ENCODE measurements around the gene PIGS. TPM values are rescaled to one million over a fixed set of nuclear protein-coding genes. Genes with fewer than 3 reads are reported as not detected.

Gene PIGS
- total and polyA plus RNA-seq, 2 donors (not counting 3 experiments of a cell fraction or from before 2014, with no cell fraction given): 71.3 to 110 TPM

DNA sequence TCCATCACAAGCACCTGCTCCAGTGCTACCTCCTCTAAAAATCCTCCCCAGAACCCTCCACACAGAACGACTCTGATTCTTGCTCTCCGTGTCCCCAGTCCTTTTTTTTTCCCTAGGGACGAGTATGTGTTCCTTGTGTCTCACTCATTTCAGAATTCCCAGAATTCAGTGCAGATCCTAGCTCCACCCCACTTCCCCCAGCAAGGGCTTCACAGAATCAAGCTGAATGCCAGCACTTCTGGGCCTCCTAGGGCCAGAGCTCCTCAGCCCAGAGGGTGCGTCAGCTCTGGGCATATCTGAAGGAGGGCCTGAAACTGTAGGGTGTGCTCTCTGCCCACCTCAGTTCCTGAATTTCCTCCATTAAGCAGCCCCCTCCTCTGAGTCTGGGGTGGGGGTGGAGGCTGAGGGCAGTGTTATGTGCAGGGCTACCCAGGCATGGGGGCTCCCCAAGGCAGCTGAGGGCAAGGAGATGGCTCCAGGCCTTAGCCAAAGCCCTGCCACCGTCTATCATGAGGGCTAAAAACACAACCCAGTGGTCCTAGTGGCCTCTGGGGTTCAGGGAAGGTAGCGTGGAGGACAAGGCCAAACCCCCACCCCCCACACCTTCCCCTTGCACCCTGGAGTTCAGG lies 25.4 kb downstream of the PIGS start:
- dilution Hi-C loops (cut with MboI; ENCODE audit: extremely low pct_ligation_motif_present, low sequenced_read_pairs): no loop called here
- POLR2A ChIA-PET: interaction anchor here (1.0 kb wide), 1 partner anchor 25 kb away, joined by 5 read pairs; the partner anchor contains the start of gene PIGS
- Histone ChIP-seq H3K9ac (replicated peaks; ENCODE audit: extremely low read depth, insufficient read depth, low read length) (no peak overlapping the region), H3K4me1 (ENCODE audit: control insufficient read depth, extremely low read depth, insufficient read depth, low read length) (no peaks in the 10 kb centered on the region), H3K9me1 (replicated peaks; ENCODE audit: control insufficient read depth, extremely low read depth, insufficient read depth, low read length) (no peaks in the 10 kb centered on the region), H2AFZ (ENCODE audit: low read depth, low read length) (no peak overlapping the region), H3K36me3 (ENCODE audit: control insufficient read depth in 2 of 2, extremely low read depth in 1 of 2, insufficient read depth in 2 of 2, low read length in 2 of 2) (peaks cover 0 to 10% of the 10 kb centered on the region in 2 experiments), H3K27ac (ENCODE audit: insufficient read depth, low read depth, low read length) (no peak overlapping the region), H3K4me3 (replicated peaks in 1 of 3; ENCODE audit: insufficient read depth in 1 of 3, low read depth in 1 of 3, low read length in 3 of 3) (no peak overlapping the region), H4K20me1 (replicated peaks; ENCODE audit: control insufficient read depth, extremely low read depth, insufficient read depth, low read length) (no peaks in the 10 kb centered on the region), H3K9me3 (replicated peaks; ENCODE audit: control insufficient read depth, insufficient read depth, low read length) (no peaks in the 10 kb centered on the region), H3K4me2 (ENCODE audit: insufficient read depth, low read length) (no peak overlapping the region), H3K27me3 (ENCODE audit: control insufficient read depth in 2 of 2, insufficient read depth in 2 of 2, low read length in 2 of 2) (no peaks in the 10 kb centered on the region), H3K79me2 (ENCODE audit: control insufficient read depth, insufficient read depth, low read length) (no peaks in the 10 kb centered on the region)
- no TSS peak for BruUV-seq (replicated peaks)
- FAIRE-seq: no peak
- no peak for DNase-seq (ENCODE audit: low read depth, low spot score)
- TF ChIP-seq POLR2A (IDR thresholded peaks at IDR 0.05; ENCODE audit: low read depth, low read length) (no peak), GATA2 (IDR thresholded peaks at IDR 0.05; ENCODE audit: insufficient read depth, insufficient read length, low read depth, low read length) (no peak), MYC (IDR thresholded peaks at IDR 0.05; ENCODE audit: low read depth, low read length) (no peak), JUN (IDR thresholded peaks at IDR 0.05; ENCODE audit: borderline replicate concordance, insufficient read depth, insufficient read length, low read depth) (no peak)
- intact Hi-C loops (cut with micrococcal nuclease): no loop called here
- CTCF ChIA-PET: interaction anchor here (0.6 to 3.9 kb wide), 5 partner anchors 11 to 67 kb away, joined by 3 to 16 read pairs (median 5); partner anchors contain the start of gene PIGS

DNA sequence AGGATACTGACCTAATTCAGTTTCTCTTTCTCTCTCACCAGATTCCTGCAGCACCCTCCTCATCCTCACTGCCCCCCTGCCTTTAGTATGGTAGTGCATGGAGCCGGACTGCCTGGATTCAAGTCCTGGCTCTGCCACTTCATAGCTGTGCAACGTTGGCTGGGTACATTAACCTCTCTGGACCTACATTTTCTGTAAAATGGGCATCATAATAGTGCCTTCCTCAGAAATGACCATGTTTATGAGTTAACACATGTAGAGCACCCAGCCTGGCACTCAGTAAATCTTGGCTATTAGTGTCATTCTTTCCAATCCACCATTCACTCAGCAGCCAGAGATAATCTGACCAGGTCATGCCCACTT lies 26.2 kb downstream of the PIGS start:
- no peak for FAIRE-seq
- no peaks in the 10 kb centered on the region for H3K9me1 ChIP-seq (replicated peaks; ENCODE audit: control insufficient read depth, extremely low read depth, insufficient read depth, low read length)
- no peaks in the 10 kb centered on the region for H3K79me2 ChIP-seq (ENCODE audit: control insufficient read depth, insufficient read depth, low read length)
- ChIA-PET POLR2A (interaction anchor here (1.0 kb wide), 1 partner anchor 26 kb away, joined by 5 read pairs; the partner anchor contains the start of gene PIGS), CTCF (no interaction called here)
- H3K4me2 ChIP-seq (ENCODE audit: insufficient read depth, low read length): no peak overlapping the region
- DNase-seq (ENCODE audit: low read depth, low spot score): no peak
- no TSS peak for BruUV-seq (replicated peaks)
- H3K27ac ChIP-seq (ENCODE audit: insufficient read depth, low read depth, low read length): no peak overlapping the region
- H3K9me3 ChIP-seq (replicated peaks; ENCODE audit: control insufficient read depth, insufficient read depth, low read length): no peaks in the 10 kb centered on the region
- no peak for TF ChIP-seq JUN (IDR thresholded peaks at IDR 0.05; ENCODE audit: borderline replicate concordance, insufficient read depth, insufficient read length, low read depth)
- no peak for TF ChIP-seq POLR2AphosphoS5 (IDR thresholded peaks at IDR 0.05; ENCODE audit: insufficient read depth, low read depth, low read length)
- no peak for TF ChIP-seq EZH2 (IDR thresholded peaks at IDR 0.05; ENCODE audit: borderline replicate concordance, low read depth, low read length, severe bottlenecking)
- TF ChIP-seq MAX (IDR thresholded peaks at IDR 0.05; ENCODE audit: insufficient read depth, insufficient read length): no peak
- no peak for TF ChIP-seq POLR2A (IDR thresholded peaks at IDR 0.05; ENCODE audit: low read depth, low read length)
- TF ChIP-seq FOS (IDR thresholded peaks at IDR 0.05; ENCODE audit: borderline replicate concordance, insufficient read depth, low read length): no peak
- TF ChIP-seq GATA2 (IDR thresholded peaks at IDR 0.05; ENCODE audit: insufficient read depth, insufficient read length, low read depth, low read length): no peak
- TF ChIP-seq CTCF (IDR thresholded peaks at IDR 0.05; ENCODE audit: extremely low read depth in 1 of 2, insufficient read depth in 1 of 2, low read depth in 1 of 2, low read length in 2 of 2): no peak
- no peak for TF ChIP-seq MYC (IDR thresholded peaks at IDR 0.05; ENCODE audit: low read depth, low read length)
- no peak overlapping the region for H2AFZ ChIP-seq (ENCODE audit: low read depth, low read length)
- dilution Hi-C loops (cut with MboI; ENCODE audit: extremely low pct_ligation_motif_present, low sequenced_read_pairs): no loop called here
- H3K27me3 ChIP-seq (ENCODE audit: control insufficient read depth in 2 of 2, insufficient read depth in 2 of 2, low read length in 2 of 2): no peaks in the 10 kb centered on the region
- peaks cover 0 to 10% of the 10 kb centered on the region in 2 experiments for H3K36me3 ChIP-seq (ENCODE audit: control insufficient read depth in 2 of 2, extremely low read depth in 1 of 2, insufficient read depth in 2 of 2, low read length in 2 of 2)
- no peak overlapping the region for H3K4me3 ChIP-seq (replicated peaks in 1 of 3; ENCODE audit: insufficient read depth in 1 of 3, low read depth in 1 of 3, low read length in 3 of 3)
- no peak overlapping the region for H3K9ac ChIP-seq (replicated peaks; ENCODE audit: extremely low read depth, insufficient read depth, low read length)
- no peaks in the 10 kb centered on the region for H3K4me1 ChIP-seq (ENCODE audit: control insufficient read depth, extremely low read depth, insufficient read depth, low read length)
- H4K20me1 ChIP-seq (replicated peaks; ENCODE audit: control insufficient read depth, extremely low read depth, insufficient read depth, low read length): no peaks in the 10 kb centered on the region
- intact Hi-C loops (cut with micrococcal nuclease): no loop called here

Data from endothelial cell of umbilical vein (primary cell).